ENCODE measurements around the gene PKMYT1. TPM values are rescaled to one million over a fixed set of nuclear protein-coding genes. Genes with fewer than 3 reads are reported as not detected.
A peak's percentile ranks its signal among the peaks of the same experiment; 100 is the strongest.

The PKMYT1 gene
- 3.8 and 4.3 TPM in 2 replicates for total RNA-seq

- ChIA-PET CTCF (no interaction called here), POLR2A (interaction anchor here (0.5 to 1.5 kb wide), 19 partner anchors 9 to 567 kb away, joined by 3 to 12 read pairs (median 4); partner anchors contain the start of genes ELOB, KCTD5, KREMEN2 and PAQR4)
- Mint-ChIP-seq H3K27ac (peak within 1 kb of the TSS; percentile 78), H3K4me3 (peak within 1 kb of the TSS; percentile 84), H3K4me1 (peaks cover 27% of the 10 kb centered on the region), H3K36me3 (ENCODE audit: low read depth) (no peaks in the 10 kb centered on the region), H3K27me3 (no peaks in the 10 kb centered on the region), H3K9me3 (no peaks in the 10 kb centered on the region)
- DNase-seq: peak; percentile 97
- ATAC-seq (ENCODE audit: low read depth): peak; percentile 90
- no peak for TF ChIP-seq CTCF (IDR thresholded peaks at IDR 0.05)
- intact Hi-C loops (cut with micrococcal nuclease): loop anchor here (1.0 kb wide), 2 partner anchors 11 to 44 kb away; partner anchors contain the start of genes PAQR4 and THOC6
These were observed at the start of gene PKMYT1 for GRCh38 chr16:2980227-2981176. Gene PKMYT1 (minus strand): TSS chr16:2980446. CDS start chr16:2979657, 789 bp downstream.

GRCh38 chr16:3029491-3030221 lies 49.4 kb upstream of the PKMYT1 start:
- DNase-seq (no peak), ATAC-seq (ENCODE audit: low read depth) (no peak)
- no peak overlapping the region for H3K27ac Mint-ChIP-seq
- peaks cover 13% of the 10 kb centered on the region for H3K4me1 Mint-ChIP-seq
- H3K36me3 Mint-ChIP-seq (ENCODE audit: low read depth): peaks cover 16% of the 10 kb centered on the region
- intact Hi-C loops (cut with micrococcal nuclease): loop anchor here (2.0 kb wide), 2 partner anchors 17 to 29 kb away; partner anchors contain the start of gene MMP25
- no peak overlapping the region for H3K4me3 Mint-ChIP-seq
- no peaks in the 10 kb centered on the region for H3K9me3 Mint-ChIP-seq
- H3K27me3 Mint-ChIP-seq: peaks cover 36% of the 10 kb centered on the region
- ChIA-PET CTCF (interaction anchor here (1.6 to 9.0 kb wide), 5 partner anchors 10 to 138 kb away, joined by 4 to 87 read pairs (median 38); partner anchors contain the start of genes TNFRSF12A and ZNF213), POLR2A (interaction anchor here (0.6 to 2.4 kb wide), 5 partner anchors 22 to 336 kb away, joined by 3 to 23 read pairs (median 3); partner anchors contain the start of gene ZNF213)
- TF ChIP-seq CTCF (IDR thresholded peaks at IDR 0.05): no peak

- no peak overlapping the region for H3K4me3 Mint-ChIP-seq
- intact Hi-C loops (cut with micrococcal nuclease): loop anchor here (1.0 to 2.0 kb wide), 2 partner anchors 26 to 30 kb away; no protein-coding TSS in a partner anchor
- peaks cover 21% of the 10 kb centered on the region for H3K36me3 Mint-ChIP-seq (ENCODE audit: low read depth)
- DNase-seq: no peak
- H3K4me1 Mint-ChIP-seq: peaks cover 19% of the 10 kb centered on the region
- H3K9me3 Mint-ChIP-seq: no peaks in the 10 kb centered on the region
- ChIA-PET POLR2A (interaction anchor here (0.6 to 2.4 kb wide), 11 partner anchors 9 to 348 kb away, joined by 3 to 23 read pairs (median 4); partner anchors contain the start of genes TNFRSF12A and ZNF213), CTCF (interaction anchor here (0.5 to 9.0 kb wide), 13 partner anchors 8 to 154 kb away, joined by 3 to 87 read pairs (median 4); partner anchors contain the start of genes TNFRSF12A and ZNF213)
- TF ChIP-seq CTCF (IDR thresholded peaks at IDR 0.05): no peak
- H3K27ac Mint-ChIP-seq: no peak overlapping the region
- no peak for ATAC-seq (ENCODE audit: low read depth)
- H3K27me3 Mint-ChIP-seq: peaks cover 31% of the 10 kb centered on the region
These were observed 48.6 kb upstream of the PKMYT1 start for GRCh38 chr16:3028716-3029319.

GRCh38 chr16:3027983-3028715 lies 47.9 kb upstream of the PKMYT1 start:
- Mint-ChIP-seq H3K36me3 (ENCODE audit: low read depth) (peaks cover 21% of the 10 kb centered on the region), H3K4me1 (peaks cover 25% of the 10 kb centered on the region), H3K27me3 (peaks cover 25% of the 10 kb centered on the region), H3K27ac (no peak overlapping the region), H3K9me3 (no peaks in the 10 kb centered on the region), H3K4me3 (no peak overlapping the region)
- DNase-seq (peak; percentile 79), ATAC-seq (ENCODE audit: low read depth) (peak; percentile 51)
- CTCF ChIA-PET: interaction anchor here (0.5 to 9.0 kb wide), 16 partner anchors 9 to 161 kb away, joined by 3 to 87 read pairs (median 4); partner anchors contain the start of genes TNFRSF12A and ZNF213
- POLR2A ChIA-PET: interaction anchor here (0.6 to 2.4 kb wide), 11 partner anchors 8 to 349 kb away, joined by 3 to 23 read pairs (median 4); partner anchors contain the start of genes KCTD5, TNFRSF12A, ZNF213 and ZNF263
- intact Hi-C loops (cut with micrococcal nuclease): loop anchor here (1.0 to 2.0 kb wide), 2 partner anchors 25 to 31 kb away; no protein-coding TSS in a partner anchor
- peak; percentile 42 for TF ChIP-seq CTCF (IDR thresholded peaks at IDR 0.05)

Measured in activated B cell treated with CpG ODN at 0.5 μM for 24 hours (primary cell).